Stimulated activated CD4-positive, alpha-beta T cell treated with anti-CD3 and anti-CD28 coated beads, Interleukin-4, amount 100 ng/mL, for 48 hours (primary cell): ENCODE results near the gene TBC1D10B.

Experiments
- DNase-seq, 2 donors: peaks; one replicate each; pipeline ENCODE4 v3.0.0-alpha.2; 2020; ENCODE audit warnings: low read depth in 2 of 2

Gene TBC1D10B

DNA sequence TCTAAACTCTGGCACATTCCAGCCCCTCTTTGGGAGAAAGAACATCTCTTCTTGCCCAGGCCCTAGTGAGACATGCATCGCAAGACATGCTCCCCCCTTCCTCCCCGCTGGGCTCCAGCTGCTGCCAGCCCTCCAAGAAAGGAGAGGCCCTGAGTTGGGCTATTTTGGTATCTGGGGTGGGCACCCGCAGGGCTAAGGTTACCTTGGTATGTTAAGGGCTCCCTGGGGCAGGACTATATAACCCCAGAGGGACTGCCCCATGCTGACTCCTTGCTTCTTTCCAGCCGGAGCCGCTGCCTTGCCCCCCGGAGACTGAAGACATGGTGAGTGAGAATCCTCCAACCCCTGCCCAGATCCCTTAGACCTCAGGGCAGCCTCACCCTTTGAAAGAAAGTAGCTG lies 4.2 kb upstream of the TBC1D10B start, which contains the start of gene MYL11:
MYL11 (plus strand) TSS at position 265 of the 400 bp plus-strand sequence; CDS start at position 321, 56 bp downstream.
- no peak for DNase-seq

DNA sequence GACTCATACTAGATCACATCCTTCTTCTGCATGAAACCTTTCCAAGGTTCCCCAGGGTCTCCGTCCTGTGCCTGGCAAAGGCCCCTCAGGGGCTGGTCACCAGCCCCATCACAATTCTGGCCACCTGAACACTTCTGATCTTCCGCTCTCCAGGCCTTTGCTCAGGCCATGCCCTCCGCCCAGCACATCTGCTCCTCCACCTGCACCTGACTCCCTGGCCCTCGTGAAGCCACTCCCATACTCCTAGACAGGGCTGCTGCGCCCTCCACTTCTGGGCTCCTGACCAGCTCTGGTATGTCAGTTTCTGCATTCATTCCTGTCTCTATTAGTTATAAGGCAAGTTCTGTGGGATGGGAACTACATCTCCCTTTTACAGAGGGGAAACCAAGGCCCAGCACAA lies 2.4 kb upstream of the TBC1D10B start:
- DNase-seq: no peak

DNA sequence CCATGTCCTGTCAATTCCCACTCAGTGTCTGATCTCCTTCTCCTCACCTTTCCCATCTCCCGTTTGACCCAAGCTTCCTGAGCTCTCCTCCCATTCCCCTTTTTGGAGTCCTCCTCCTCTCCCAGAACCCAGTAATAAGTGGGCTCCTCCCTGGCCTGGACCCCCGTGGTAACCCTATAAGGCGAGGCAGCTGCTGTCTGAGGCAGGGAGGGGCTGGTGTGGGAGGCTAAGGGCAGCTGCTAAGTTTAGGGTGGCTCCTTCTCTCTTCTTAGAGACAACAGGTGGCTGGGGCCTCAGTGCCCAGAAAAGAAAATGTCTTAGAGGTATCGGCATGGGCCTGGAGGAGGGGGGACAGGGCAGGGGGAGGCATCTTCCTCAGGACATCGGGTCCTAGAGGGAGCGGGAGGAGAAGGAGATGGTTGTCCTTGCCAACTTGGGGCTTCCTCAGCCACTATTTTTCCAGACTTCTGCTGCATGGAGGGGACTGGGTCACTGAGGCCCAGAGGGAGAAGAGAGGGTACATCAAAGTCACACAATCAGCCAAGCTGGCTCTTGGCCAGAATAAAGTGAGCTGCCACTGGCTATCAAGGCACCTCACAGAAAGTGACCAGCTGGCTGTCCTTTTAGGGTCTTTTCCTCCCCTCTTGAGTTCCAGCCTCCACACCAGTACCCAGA lies 1.9 kb upstream of the TBC1D10B start:
- DNase-seq: no peak

DNA sequence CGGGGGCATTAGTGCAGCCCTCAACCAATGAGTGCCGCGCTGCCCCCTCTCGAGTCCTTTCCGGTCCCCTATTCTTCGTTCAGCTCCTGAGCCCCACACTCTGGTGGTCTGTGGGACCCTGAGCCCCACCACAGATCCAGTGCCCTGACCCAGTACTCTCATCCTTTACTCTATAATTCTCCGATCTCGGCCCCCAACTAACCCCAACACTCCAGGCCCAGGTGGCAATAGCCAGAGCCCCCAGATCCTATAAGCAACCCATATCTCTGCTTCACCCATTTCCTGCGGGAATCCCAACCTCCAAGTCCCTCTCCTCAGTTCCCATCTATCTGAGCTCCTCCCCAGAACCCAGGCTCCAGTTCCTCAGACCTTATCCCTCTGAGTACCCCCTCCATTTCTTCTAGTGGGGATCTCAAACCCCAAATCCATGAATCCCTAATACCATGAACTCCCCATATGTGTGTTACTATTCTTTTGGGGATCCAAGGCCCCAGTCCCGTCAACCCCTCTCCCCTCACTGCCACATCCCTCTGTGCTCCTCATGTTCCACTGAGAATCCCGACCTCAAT lies 1.0 kb upstream of the TBC1D10B start:
- DNase-seq: no peak

DNA sequence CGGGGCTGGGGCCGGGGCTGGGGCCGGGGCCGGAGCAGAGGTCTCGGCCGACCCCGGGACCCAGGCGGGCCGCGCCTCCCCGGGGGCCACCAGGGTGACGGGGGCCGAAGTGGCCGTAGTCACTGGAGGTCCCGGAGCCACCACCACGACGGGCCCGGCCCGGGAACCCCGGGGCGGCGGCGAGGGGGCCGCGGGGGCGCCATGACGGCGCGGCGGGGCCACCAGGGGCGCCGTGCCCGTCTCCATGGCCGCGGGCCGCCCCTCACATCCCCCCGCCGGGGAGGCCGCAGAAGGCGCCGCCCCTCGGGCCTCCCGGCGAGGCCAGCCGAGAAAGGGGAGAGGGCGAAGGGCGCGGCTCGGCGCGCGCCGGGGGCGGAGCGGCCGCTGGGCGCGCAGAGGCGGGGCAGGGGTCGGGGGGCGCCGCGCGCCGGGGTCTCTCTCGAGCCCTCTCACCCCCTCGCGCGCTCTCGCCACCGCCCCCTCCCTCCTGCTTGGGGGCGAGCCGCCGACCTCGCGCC lies 297 bp downstream of the TBC1D10B start:
- DNase-seq: no peak

DNA sequence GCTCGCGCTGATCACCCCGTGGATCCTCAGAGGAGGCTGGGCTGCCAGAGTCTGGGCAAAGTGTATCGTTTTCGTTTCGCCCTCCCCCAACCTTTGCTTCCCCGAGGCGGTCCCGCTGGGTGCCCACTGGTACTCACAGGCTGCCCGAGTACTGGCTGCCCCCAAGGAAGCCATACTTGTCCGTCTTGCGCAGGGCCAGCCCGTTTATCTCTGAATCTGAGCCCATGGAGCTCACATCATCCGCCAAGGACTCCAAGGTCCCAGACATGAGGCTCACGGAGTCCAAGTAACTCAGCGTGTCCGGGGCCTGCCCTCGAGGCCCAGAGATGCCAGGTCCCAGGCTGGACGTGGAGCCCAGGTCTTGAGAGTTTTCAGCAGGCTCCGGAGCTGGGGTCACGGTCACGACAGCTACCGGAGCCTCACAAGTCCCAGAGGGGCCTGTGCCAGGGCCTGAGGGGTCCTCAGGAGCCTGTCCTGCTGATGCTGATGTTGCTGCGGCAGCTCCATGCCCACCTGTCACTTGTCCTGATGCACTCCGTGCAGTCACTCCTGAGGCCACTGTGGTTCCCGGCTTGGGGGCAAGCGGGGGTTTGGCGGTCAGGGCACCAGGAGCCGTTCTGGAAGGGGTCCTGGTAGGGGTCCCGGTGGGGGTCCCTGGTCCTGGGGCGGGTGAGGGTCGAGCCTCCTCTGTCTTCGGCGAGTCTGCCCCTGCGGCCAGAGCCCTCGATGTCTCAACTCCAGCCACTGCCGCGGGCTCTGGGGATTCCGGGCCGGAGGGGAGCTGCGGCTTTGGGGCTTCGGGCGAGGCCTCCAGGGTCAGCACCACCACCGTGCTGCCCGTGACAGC lies 980 bp downstream of the TBC1D10B start:
- DNase-seq: no peak

DNA sequence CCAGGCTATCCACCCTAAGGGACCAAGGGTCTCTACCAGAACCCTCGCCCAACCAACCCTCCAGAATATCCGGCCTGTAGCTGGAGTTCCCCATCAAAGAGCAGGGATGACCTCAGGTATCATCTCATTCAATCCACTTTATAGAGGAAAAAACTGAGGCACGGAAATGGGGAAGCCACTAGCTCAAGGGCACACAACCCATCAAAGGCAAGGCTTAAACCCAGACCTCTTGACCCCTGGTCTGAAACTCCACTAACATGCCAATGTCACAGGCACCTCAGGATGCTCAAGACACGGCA lies 1.6 kb downstream of the TBC1D10B start:
- DNase-seq: no peak

DNA sequence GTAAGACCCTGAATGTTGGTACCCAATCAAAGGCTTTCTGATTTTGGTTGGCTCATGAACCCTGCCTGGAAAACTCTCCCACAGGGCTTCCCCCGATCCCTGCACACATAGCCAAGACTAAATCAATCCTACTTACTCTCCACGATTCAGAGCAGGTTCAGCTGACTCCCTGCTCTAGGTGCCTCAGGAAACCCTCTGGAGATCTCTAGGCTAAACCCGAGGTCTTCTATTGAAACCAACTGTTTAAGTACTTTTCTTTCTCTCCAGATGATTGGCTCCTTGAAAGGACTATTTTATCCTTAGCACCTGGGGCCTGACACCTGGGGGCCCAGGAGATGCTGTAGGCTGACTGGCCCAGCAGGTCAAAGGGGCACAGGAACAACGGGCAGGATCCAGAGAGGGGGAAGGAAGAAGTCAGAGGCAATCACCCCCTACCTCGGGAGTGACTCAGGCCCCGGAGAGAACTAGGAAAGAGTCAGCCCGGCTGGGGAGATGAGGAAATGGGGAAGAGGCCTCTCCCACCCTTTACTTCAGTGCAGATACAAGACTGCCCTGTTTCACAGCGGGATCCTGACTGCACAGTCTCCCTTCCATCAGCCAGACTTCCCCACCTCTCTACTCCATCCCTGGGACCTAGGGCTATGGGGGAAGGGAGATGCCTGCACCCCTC lies 2.0 kb downstream of the TBC1D10B start:
- no peak for DNase-seq

DNA sequence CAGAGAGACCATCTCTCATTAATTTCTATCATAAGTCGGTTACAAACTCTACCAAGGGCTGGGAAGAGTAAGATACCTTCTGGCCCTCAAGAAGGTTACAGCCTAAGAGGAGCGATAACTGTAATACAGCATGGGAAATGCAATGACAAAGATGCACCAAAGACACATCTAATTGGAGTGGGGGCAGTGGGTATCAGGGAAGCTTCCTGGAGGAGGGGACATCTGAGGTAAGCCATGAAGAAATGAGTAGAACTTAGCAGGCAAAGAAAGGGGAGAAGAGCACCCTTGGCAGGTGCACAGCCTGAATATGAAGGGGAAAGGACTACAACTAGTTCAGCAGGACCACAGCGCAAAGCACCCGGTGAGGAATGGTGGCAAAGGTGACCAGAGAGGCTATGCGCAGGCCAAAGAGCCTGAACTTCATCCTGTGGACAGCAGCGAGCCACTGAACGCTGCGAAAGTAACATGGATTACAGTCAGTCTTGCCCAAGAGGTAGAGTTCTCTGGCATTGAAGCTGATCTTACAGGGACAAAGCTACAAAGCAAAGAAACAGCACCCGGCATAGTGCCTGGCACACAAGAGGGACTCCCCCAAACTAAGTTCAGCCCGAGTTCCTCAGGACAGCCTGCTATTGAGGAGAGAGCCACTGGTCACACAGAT lies 2.8 kb downstream of the TBC1D10B start:
- DNase-seq: no peak

DNA sequence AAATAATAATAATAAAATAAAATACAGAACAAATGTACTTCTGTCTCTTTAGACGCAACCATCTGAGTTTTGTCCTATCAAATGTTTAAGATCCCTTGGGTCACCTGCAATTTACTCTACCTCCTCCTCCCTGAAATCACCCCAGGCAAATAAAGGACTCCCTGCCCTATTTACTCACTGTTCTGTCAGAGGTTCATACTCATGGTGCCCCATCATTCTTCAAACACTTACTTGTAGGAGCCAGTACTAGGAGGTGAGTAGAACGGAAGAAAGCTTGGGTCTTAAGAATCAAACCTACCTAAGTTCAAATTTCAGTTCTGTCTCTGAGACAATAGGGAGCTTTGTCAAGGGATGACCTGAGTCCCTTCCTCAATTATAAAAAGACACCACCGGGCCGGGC lies 3.8 kb downstream of the TBC1D10B start:
- no peak for DNase-seq

DNA sequence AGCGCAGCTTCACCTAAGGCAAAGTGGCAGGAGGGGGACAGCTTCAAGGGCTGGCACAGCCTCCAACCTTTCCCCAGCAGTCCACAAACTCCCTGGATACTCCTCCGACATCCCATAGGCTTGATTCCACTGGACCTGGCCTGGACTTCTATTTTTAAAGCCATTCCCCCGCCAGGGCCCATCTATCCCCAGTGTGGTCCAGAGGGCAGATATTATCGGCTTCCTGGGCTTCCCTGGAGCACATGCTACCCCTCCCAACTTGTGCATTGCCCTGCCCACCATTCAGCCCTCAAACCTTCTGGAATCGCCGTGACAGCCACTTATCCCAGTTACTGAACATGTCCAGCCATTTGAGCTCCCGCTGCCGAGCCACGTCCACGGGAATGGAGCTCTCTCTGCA lies 5.1 kb downstream of the TBC1D10B start:
- no peak for DNase-seq

DNA sequence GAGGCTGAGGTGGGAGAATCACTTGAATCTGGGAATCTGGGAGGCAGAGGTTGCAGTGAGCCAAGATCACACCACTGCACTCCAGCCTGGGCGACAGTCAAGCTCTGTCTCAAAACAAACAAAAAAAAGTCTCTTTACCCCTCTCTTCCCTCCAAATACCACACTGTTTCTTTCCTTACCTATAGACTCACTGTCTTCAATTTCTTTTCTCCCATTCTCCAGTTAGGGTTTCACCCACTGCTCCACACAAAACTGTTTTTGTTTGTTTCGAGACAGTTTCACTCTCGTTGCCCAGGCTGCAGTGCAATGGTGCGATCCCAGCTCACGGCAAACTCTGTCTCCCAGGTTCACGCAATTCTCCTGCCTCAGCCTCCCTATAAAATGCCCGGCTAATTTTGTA lies 9.1 kb downstream of the TBC1D10B start:
- DNase-seq: no peak

DNA sequence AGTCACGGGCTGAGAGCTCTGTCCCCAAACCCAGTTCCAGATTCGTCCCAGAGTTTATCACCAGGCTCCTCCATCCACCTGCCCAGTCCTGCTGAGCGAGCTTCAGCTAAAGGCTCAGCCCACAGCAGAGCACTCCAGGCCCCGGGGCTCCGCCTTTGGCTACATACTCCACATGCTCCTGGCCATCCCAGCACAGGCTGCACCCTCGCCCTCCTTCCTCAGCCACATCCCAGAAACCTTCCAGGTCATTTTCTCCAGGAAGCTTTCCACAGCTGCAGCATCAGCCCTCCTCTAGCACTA lies 10.5 kb downstream of the TBC1D10B start:
- DNase-seq: no peak

DNA sequence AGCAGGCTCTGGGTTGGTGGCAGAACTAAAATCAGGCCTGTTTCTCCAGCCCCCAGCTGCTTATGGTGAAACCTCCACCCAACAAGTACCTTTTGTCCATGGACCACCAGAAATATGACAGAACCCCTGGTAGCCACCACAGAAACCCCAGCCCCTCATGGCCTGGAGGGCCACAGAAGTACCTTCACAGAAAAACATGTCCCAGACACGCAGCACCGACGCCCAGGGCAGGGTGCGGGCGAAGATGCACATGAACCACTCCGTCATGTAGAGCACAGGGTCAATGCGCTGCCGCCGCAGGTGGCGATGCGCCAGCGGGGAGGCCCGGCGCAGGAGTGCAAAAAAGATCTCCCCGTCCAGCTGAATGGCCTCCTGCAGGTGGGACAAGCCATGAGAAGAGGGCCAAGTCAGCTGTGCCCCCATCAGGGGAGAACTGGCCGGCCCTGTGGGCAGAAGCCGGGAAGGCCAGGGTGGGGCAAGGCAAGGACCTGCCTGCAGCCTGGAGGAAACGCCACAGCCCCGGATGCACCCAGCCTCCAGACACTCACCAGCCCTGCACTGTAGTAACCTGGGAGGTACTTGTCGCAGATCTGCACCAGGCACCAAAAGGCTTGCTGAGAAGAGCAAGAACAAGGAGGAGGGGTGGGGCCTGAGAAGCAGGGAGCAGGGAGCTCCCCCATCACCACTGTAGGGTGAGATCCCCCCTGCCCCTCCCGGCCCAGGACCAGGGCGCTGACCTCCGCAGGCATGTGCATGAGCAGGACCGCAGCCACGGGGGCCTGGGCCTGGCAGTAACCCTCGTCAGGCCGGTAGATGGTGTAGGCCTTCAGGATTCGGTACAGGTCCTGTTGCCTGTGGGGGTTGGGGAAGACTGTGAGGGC lies 11.1 kb downstream of the TBC1D10B start:
- DNase-seq: no peak

DNA sequence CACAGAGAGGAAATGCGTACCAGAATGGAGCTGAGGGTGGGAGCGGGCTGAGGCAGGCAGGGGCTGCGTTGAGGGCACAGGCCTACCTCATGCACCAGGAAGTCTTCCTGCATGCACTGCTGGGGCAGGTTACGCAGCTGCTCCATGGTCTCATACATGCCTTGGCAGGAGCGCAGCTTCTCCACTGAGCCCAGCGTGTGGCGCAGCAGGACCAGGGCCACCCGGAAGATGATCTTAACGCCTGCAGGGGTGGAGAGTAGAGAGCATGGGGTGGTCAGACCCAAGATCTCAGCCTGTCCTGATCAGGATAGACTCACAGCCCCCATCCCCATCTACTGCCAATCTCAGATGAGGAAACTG lies 11.7 kb downstream of the TBC1D10B start:
- no peak for DNase-seq

DNA sequence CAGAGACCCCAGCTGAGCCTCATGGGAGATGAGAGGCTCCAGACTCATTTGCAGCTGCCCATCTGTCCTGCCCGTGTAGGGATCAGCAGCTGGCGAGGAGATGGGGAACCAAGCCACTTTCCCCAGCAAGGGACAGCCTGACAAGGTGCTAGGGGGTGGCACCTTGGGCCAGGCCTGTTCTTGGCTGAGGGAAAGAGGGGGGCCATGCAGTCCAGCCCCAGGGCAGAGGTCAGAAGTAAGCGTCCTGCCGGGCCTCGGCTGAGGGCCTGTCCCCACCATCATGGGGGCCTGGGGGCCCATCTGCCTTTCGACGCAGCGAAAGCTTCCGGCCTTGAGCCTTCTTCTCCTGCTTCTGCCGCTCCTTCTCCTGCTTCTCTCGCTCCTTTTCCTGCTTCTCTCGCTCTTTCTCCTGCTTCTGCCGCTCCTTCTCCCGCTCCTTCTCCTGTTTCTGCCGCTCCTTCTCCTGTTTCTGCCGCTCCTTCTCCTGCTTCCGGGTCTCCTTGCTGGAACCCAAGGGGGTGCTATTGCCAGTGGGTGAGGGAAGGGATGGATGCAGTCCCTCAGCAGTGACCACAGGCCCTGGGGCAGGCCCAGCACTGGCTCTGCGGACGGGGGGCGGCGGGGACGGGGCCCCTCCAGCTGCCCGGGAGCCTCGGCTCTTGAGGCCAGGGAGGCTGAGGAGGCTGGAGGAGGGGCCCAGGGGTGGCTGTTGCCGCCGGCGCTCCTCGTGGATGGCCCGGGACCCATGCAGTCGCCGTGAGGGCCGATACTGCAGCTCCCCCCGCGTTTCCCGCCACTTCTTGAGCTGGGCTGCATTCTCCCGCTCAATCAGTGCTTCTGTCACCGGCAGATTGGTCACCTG lies 12.3 kb downstream of the TBC1D10B start:
- DNase-seq: no peak

DNA sequence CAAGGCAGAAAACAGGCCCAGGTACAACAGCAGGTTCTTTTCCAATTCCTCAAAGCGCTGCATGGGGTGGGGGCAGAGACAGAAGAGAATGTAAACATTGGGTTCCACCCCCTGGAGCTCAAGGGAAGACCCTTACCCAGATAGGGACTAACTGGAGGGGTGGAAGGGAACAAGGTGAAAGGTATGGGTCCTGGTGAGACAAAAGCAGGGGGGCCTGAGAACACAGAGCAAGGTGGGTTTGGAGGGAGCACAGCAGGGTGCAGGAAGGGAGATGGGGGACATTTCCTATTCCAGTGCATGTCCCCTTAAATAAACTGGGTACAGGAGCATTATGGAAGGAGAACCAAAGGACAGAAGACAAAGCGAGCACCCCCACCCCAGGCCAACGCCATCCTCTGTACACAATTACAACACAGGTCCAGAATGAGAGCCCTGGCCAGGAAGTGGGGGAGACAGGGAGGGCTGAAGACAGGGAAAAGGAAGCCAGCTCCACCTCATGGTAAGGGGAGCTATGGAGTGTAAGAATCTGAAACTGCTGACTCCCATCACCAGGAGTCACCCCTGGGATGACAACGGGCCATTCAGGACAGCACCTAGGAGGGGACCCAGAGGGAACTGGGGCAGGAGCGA lies 13.1 kb downstream of the TBC1D10B start:
- no peak for DNase-seq

DNA sequence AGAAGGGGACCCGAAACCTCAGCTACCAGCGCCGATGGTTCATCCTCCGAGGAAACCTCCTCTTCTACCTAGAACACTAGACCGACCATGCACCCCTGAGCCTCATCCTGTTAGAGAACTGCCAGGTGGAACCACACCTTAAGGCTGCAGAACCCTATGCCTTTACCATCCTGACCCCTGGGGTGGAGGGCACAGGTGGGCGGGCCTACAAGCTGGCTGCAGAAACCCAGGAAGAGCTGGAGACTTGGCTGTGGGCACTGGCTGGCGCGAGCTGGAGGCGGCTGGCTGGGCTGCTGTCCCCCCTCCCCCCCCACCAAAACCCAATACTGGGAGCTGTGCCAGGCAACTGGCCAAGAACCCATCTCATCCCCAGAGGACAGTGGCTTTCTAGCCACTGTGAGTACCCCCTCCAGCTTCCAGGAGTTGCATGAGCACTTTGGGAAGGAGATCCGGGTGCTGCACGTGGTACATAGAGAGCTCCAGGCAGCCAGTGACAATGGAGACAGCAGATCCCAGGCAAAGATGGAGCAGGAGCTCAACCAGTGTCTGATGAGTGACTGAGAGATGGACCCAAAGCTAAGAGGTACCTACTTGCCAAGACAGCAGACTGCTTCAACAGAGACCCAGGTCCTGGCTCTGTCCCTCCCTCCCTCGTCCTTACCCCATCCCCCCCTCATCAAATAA lies 13.8 kb downstream of the TBC1D10B start:
- DNase-seq: no peak

DNA sequence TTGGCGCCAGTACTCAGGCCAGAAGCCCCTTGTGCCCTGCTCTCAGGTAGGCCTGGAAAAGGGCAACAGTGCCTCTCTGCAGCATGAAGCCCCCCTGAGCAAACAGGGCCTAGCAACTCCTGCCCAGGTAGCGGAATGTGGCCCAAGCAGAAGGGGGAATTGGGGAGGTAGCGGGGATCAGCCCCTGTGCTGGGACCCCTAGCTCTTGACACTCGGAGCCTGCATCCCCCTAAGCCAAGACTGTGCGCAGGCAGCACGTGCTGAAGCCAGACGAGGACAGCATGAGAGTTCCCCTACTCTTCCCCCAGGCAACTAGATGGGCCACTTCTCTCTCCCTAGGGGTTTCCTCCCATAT lies 14.4 kb downstream of the TBC1D10B start:
- no peak for DNase-seq
